ENCODE measurements around the gene UGT1A8.

DNA sequence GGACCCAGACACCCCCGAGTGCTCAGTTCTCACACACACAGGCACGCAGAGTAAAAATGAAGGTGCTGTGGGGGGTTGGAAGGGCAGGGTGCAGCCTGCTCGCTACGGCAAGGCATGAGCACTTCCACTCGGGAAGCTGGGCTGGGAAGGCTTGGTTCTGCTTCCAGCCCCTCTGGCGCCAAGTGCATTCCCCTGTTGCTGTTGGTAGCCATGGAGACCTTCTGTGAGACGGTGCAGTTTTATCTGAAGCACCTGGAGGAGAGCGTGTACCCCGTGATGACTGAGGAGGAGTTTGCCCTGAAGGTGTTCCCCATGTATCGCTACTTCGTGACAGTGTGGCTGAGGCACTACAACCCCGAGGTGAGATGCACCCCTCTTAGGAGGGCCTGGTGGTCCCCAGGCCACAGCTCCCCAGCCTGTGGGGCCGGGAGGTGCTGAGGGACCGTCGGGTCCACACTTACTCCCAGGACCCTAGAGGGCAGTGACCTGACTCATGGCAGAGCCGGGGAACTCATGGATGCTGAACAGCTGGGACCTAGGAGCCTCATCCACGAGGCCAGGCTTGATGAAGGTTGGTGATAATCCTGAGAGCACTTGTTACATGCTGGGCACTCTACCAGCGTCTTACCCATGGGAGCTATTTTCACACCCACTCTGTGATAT, 176.2 kb downstream of the UGT1A8 start:
- TF ChIP-seq, protein P1, sequence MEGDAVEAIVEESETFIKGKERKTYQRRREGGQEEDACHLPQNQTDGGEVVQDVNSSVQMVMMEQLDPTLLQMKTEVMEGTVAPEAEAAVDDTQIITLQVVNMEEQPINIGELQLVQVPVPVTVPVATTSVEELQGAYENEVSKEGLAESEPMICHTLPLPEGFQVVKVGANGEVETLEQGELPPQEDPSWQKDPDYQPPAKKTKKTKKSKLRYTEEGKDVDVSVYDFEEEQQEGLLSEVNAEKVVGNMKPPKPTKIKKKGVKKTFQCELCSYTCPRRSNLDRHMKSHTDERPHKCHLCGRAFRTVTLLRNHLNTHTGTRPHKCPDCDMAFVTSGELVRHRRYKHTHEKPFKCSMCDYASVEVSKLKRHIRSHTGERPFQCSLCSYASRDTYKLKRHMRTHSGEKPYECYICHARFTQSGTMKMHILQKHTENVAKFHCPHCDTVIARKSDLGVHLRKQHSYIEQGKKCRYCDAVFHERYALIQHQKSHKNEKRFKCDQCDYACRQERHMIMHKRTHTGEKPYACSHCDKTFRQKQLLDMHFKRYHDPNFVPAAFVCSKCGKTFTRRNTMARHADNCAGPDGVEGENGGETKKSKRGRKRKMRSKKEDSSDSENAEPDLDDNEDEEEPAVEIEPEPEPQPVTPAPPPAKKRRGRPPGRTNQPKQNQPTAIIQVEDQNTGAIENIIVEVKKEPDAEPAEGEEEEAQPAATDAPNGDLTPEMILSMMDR (conservative IDR thresholded peaks at IDR 0.05; ENCODE audit: low read length) = no peak
- no peak for TF ChIP-seq EZH2phosphoT487 (IDR thresholded peaks at IDR 0.05; ENCODE audit: borderline replicate concordance, low read depth, low read length)

All from OCI-LY7 (cell line).